CD8-positive, alpha-beta memory T cell (primary cell): ENCODE results near the gene TMEM30A. TPM values are rescaled to one million over a fixed set of nuclear protein-coding genes. Genes with fewer than 3 reads are reported as not detected.

ENCODE experiments used
- CTCF ChIA-PET: fragments of 350-600 bp; sonication (Branson Sonifier 250); formaldehyde crosslinking; loops from one replicate; lab custom pipeline; 2021; ENCODE audit warnings: antibody characterized with exemption; lab: Charles Lee
- POLR2A ChIA-PET: fragments of 350-600 bp; sonication (Branson Sonifier 250); formaldehyde crosslinking; loops from one replicate; lab custom pipeline; 2021; ENCODE audit warnings: antibody characterized with exemption; lab: Charles Lee
- DNase-seq, 5 donors: peaks; one replicate each; pipeline versions ENCODE4 v3.0.0 to v3.0.0-alpha.2; 2020 to 2022; ENCODE audit warnings: mixed read lengths in 1 of 5
- H3K27ac ChIP-seq: one replicate; pipeline ENCODE4 v1.7.0; 2013; ENCODE audit warnings: low read depth, mild to moderate bottlenecking, low read length, moderate library complexity
- H3K27me3 ChIP-seq: 2 replicates; pipeline ENCODE4 v1.7.0; 2013; ENCODE audit warnings: low read length, mild to moderate bottlenecking; ENCODE audit not compliant: insufficient read depth, poor library complexity, severe bottlenecking
- H3K36me3 ChIP-seq: 2 replicates; pipeline ENCODE4 v1.7.0; 2013; ENCODE audit warnings: mild to moderate bottlenecking, low read length, moderate library complexity; ENCODE audit not compliant: insufficient read depth
- H3K4me1 ChIP-seq: 2 replicates; pipeline ENCODE4 v1.7.0; 2013; ENCODE audit warnings: mild to moderate bottlenecking, low read length, moderate library complexity; ENCODE audit not compliant: insufficient read depth
- H3K4me3 ChIP-seq: 2 replicates; pipeline ENCODE4 v1.7.0; 2013; ENCODE audit warnings: mild to moderate bottlenecking, low read length
- H3K9me3 ChIP-seq: 2 replicates; pipeline ENCODE4 v1.7.0; 2013; ENCODE audit warnings: mild to moderate bottlenecking, low read length
- H3K27ac Mint-ChIP-seq, 8 donors: one replicate each; pipeline ENCODE4 v1.8.0; 2020 to 2021; ENCODE audit warnings: mixed read lengths in 8 of 8, mild to moderate bottlenecking in 6 of 8, inconsistent platforms in 3 of 8, moderate library complexity in 3 of 8
- H3K27me3 Mint-ChIP-seq, 2 donors: one replicate each; pipeline ENCODE4 v1.8.0; 2020 to 2021; ENCODE audit warnings: mixed read lengths in 2 of 2, mild to moderate bottlenecking in 1 of 2, moderate library complexity in 1 of 2
- H3K36me3 Mint-ChIP-seq, 3 donors: one replicate each; pipeline ENCODE4 v1.8.0; 2020 to 2021; ENCODE audit warnings: mixed read lengths in 3 of 3, inconsistent platforms in 1 of 3, mild to moderate bottlenecking in 1 of 3
- H3K4me1 Mint-ChIP-seq, 3 donors: one replicate each; pipeline ENCODE4 v1.8.0; 2020 to 2021; ENCODE audit warnings: mixed read lengths in 3 of 3, inconsistent platforms in 1 of 3, mild to moderate bottlenecking in 1 of 3
- H3K4me3 Mint-ChIP-seq, 7 donors: one replicate each; pipeline ENCODE4 v1.8.0; 2020 to 2021; ENCODE audit warnings: mixed read lengths in 7 of 7, mild to moderate bottlenecking in 6 of 7, moderate library complexity in 4 of 7, inconsistent platforms in 2 of 7
- H3K9me3 Mint-ChIP-seq, 5 donors: one replicate each; pipeline ENCODE4 v1.8.0; 2020 to 2022; ENCODE audit warnings: mixed read lengths in 5 of 5, mild to moderate bottlenecking in 3 of 5, moderate library complexity in 2 of 5, inconsistent platforms in 1 of 5
- polyA plus RNA-seq: library from polyadenylated mRNA; unstranded; fragments of 300-500 nt; fragmentation: Illumina TruSeq; gene quantifications from one replicate; pipeline ENCODE4 v1.2.3, GENCODE V29; 2021
- total RNA-seq, 2 experiments: library from RNA; stranded (reverse); gene quantifications; one replicate each; pipeline ENCODE4 v1.2.3, GENCODE V29; 2021

The TMEM30A gene
- total and polyA plus RNA-seq, 3 experiments from 2014 or later, result 54.8 to 61.8 (median 56.3) TPM

DNA sequence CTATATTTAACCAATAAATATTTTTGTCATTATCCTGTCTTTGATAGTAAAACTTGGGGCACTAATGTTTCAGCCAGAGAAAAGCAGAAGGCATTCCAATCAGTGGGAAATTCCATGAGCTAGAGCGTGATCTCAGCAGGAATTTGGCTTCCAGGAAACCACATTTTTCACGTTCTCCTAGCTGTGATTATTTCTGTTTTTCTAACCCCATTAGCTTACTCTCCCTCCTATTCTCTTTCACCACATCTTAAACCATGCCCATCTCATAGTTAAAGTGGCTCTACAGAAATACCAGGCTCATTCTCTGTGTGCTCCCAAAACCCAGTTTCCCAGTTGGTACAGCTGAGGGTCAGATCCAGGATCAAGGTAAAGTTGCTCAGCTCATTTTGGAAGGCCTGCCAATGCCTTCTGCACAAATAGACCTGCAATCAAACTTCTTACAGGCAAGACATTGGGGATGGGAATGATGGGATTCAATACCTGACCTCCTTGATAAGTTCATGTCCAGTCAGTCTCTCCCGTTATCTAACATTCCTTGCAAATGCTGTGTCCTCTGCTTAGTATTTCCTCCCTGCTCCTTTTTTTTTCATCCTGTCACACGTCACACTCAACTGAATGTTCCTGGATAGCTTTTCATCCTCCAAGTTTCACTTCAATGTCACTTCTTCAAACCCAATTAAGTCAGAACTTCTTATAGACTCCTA lies 33.1 kb upstream of the TMEM30A start:
- Histone ChIP-seq H3K4me1 (no peaks in the 10 kb centered on the region), H3K27me3 (no peaks in the 10 kb centered on the region), H3K9me3 (no peaks in the 10 kb centered on the region), H3K4me3 (no peak overlapping the region), H3K27ac (no peak overlapping the region), H3K36me3 (no peaks in the 10 kb centered on the region)
- H3K4me1 Mint-ChIP-seq, result no peaks in the 10 kb centered on the region
- POLR2A ChIA-PET, result no interaction called here
- peaks cover 0 to 2% (median 0%) of the 10 kb centered on the region in 3 donors for H3K36me3 Mint-ChIP-seq
- H3K4me3 Mint-ChIP-seq, result no peak overlapping the region
- H3K27ac Mint-ChIP-seq, result no peak overlapping the region
- CTCF ChIA-PET, result interaction anchor here (1.3 kb wide), 1 partner anchor 9 kb away, joined by 4 read pairs; no protein-coding TSS in a partner anchor
- H3K9me3 Mint-ChIP-seq, result no peaks in the 10 kb centered on the region
- DNase-seq, result no peak
- peaks cover 8 to 69% of the 10 kb centered on the region in 2 donors for H3K27me3 Mint-ChIP-seq

DNA sequence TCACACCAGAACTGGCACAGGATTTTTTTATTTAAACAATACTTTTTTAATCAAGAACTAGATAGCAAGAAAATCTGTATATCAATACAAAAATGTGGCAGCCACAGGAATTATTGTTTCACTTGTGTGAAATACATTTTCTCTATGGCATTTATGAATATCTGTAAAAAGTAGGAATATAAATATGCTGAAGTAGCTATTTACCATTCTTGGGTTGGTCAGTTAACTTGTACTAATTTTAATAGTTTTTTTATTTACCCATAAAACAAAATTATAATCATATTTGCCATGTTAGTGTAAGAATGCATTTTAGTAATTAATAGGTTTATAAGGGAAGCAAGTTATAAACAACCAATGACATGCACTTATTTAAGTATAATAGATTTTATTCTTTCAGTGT lies 31.4 kb upstream of the TMEM30A start:
- DNase-seq, result no peak
- Mint-ChIP-seq H3K4me1 (no peaks in the 10 kb centered on the region), H3K9me3 (no peaks in the 10 kb centered on the region), H3K4me3 (no peak overlapping the region), H3K36me3 (peaks cover 0 to 2% (median 0%) of the 10 kb centered on the region in 3 donors), H3K27ac (no peak overlapping the region), H3K27me3 (peaks cover 7 to 69% of the 10 kb centered on the region in 2 donors)
- H3K36me3 ChIP-seq, result no peaks in the 10 kb centered on the region
- ChIA-PET POLR2A (no interaction called here), CTCF (no interaction called here)
- H3K4me1 ChIP-seq, result no peaks in the 10 kb centered on the region
- H3K27ac ChIP-seq, result no peak overlapping the region
- no peaks in the 10 kb centered on the region for H3K27me3 ChIP-seq
- H3K9me3 ChIP-seq, result no peaks in the 10 kb centered on the region
- no peak overlapping the region for H3K4me3 ChIP-seq

DNA sequence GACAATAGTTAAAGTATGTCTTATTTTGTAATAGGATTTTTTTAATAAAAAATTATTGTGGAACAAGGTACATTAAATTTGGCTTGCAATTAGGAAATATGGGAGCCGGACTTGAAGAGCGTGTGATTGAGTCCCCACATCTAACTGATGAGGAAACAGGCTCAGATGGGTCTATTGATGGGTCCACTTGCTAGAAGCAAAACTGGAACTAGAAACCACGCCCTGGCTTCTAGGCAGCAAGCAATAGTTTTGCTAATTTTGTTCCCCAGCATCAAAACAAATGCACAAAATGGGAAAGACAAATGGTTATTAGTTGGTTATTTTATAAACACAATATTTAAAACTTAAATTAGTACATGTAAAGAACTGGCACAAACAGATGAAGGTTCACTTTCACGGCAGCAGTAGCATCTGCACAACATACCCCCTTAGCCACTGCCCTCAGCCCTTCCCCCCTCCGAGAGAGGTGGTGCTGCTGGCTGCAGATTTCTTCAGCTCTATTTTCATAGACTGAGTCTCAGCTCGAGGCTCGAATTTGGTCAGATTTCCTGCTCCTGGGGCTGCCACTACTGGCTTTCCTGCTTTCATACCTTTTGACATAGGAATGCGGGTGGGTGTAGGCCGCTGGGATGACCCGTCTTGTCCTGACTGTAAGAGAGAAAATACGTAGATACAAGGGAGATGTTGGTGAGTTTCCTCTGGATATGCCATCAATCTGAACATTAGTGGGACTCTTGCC lies 23.8 kb upstream of the TMEM30A start:
- no peaks in the 10 kb centered on the region for H3K9me3 Mint-ChIP-seq
- no peak overlapping the region for H3K4me3 ChIP-seq
- H3K4me3 Mint-ChIP-seq, result no peak overlapping the region
- DNase-seq, result no peak
- POLR2A ChIA-PET, result no interaction called here
- H3K27ac Mint-ChIP-seq, result no peak overlapping the region
- H3K27me3 Mint-ChIP-seq, result peaks cover 8 to 47% of the 10 kb centered on the region in 2 donors
- H3K36me3 Mint-ChIP-seq, result no peaks in the 10 kb centered on the region
- no peaks in the 10 kb centered on the region for H3K4me1 ChIP-seq
- H3K9me3 ChIP-seq, result no peaks in the 10 kb centered on the region
- H3K36me3 ChIP-seq, result no peaks in the 10 kb centered on the region
- H3K27ac ChIP-seq, result no peak overlapping the region
- CTCF ChIA-PET, result interaction anchor here (1.1 kb wide), 1 partner anchor 11 kb away, joined by 3 read pairs; no protein-coding TSS in a partner anchor
- no peaks in the 10 kb centered on the region for H3K4me1 Mint-ChIP-seq
- peaks cover 4% of the 10 kb centered on the region for H3K27me3 ChIP-seq

DNA sequence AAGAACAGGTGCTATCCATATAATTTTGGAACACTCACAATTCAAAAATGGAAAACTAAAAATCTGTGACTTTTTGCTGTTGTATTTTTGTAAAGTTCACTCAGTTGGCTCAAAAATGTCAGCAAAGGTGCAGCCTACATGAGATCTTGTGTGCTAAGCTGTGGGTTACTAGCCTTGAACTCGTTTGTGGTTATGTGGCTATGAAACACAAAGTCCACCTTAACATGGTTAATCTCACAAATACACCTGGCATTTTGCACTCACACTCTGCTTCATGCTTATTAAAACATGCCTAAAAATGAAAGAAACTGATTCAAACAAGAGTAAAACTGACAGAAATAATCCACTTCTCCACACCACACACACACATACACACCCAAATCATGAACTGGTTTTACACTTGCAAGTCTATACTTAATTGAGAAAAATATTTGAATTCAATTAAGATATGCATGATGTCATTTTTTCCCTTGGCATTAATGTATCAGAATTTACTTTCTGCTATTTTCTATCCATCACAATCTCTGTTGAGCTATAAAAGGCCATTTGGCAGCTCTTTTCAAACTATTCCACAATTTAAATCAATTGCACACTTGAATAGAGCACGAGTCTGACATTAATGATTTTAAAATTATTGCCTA lies 22.9 kb upstream of the TMEM30A start:
- CTCF ChIA-PET, result interaction anchor here (1.1 kb wide), 1 partner anchor 10 kb away, joined by 3 read pairs; no protein-coding TSS in a partner anchor

DNA sequence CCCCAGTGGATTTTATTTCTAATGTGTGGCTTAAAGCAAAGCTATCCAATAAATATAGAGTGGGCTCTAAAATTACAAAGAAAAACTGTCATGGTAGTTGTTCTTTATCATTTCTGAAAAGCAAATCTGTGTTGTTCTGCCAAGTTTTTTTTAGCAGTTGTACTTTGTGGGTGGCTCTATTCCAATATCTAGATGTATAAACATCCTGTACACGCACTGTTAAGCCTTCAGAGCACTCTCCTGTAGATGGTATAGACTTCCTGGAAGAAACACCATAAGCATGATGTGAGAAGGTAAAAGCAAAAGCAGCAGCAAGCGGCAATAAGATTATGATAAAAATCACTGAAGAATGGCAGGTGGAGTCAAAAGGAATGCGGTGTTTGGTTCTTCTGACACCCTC lies 21.5 kb upstream of the TMEM30A start:
- Histone ChIP-seq H3K9me3 (no peaks in the 10 kb centered on the region), H3K27me3 (peaks cover 4% of the 10 kb centered on the region), H3K27ac (no peak overlapping the region), H3K4me3 (no peak overlapping the region), H3K4me1 (no peaks in the 10 kb centered on the region), H3K36me3 (no peaks in the 10 kb centered on the region)
- Mint-ChIP-seq H3K4me1 (no peaks in the 10 kb centered on the region), H3K4me3 (no peak overlapping the region), H3K27ac (no peak overlapping the region), H3K27me3 (peaks cover 4 to 30% of the 10 kb centered on the region in 2 donors), H3K36me3 (no peaks in the 10 kb centered on the region), H3K9me3 (no peaks in the 10 kb centered on the region)
- ChIA-PET POLR2A (no interaction called here), CTCF (no interaction called here)
- no peak for DNase-seq

More for the DNA sequence above, 22.9 kb upstream of the TMEM30A start:
- Mint-ChIP-seq H3K27ac (no peak overlapping the region), H3K36me3 (no peaks in the 10 kb centered on the region), H3K27me3 (peaks cover 5 to 37% of the 10 kb centered on the region in 2 donors), H3K9me3 (no peaks in the 10 kb centered on the region), H3K4me3 (no peak overlapping the region), H3K4me1 (no peaks in the 10 kb centered on the region)
- Histone ChIP-seq H3K9me3 (no peaks in the 10 kb centered on the region), H3K27ac (no peak overlapping the region), H3K27me3 (peaks cover 4% of the 10 kb centered on the region), H3K36me3 (no peaks in the 10 kb centered on the region), H3K4me1 (no peaks in the 10 kb centered on the region), H3K4me3 (no peak overlapping the region)
- no peak for DNase-seq
- POLR2A ChIA-PET, result no interaction called here

DNA sequence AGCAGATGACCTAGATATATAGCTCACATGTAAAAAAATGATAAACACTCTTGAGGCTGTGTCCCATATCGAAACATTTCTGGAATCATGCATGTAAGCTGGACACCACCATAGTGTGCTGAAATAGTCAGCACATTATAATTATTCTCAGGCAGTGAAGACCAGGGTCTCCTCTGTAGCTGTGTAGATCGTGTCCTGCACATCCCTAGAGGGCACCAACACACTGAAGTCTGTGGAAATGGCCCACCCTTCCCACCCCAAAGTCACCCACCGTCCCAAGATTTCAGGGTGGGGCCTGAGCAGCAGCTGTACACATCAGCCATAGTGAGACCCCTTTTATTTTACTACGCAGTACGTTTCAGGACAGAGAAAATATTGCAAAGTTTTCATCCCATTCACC lies 21.0 kb upstream of the TMEM30A start:
- Histone ChIP-seq H3K4me3 (no peak overlapping the region), H3K36me3 (no peaks in the 10 kb centered on the region), H3K9me3 (no peaks in the 10 kb centered on the region), H3K27ac (no peak overlapping the region), H3K27me3 (peaks cover 4% of the 10 kb centered on the region), H3K4me1 (no peaks in the 10 kb centered on the region)
- H3K4me3 Mint-ChIP-seq, result no peak overlapping the region
- DNase-seq, result no peak
- CTCF ChIA-PET, result no interaction called here
- no peaks in the 10 kb centered on the region for H3K4me1 Mint-ChIP-seq
- H3K9me3 Mint-ChIP-seq, result no peaks in the 10 kb centered on the region
- H3K27ac Mint-ChIP-seq, result no peak overlapping the region
- H3K36me3 Mint-ChIP-seq, result no peaks in the 10 kb centered on the region
- POLR2A ChIA-PET, result no interaction called here
- peaks cover 4 to 30% of the 10 kb centered on the region in 2 donors for H3K27me3 Mint-ChIP-seq

DNA sequence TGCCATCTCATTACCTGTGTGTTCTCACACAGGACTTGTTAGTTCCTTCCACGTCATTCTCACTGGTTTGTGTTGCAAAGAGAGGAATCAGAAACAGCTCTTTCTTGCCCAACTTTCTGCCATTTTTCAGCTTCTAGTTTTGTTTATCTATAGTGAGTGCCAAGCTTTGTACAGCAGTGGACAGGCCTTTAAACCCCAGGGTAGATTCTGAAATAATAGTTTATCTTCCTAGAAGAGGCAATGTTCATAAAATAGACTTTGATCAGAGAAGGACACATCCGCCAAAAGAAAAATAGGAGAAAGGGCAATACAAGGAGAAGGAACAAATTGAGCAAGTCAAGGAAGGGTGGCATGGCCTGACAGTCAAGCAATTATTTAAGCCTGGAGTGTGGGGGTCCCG lies 17.7 kb upstream of the TMEM30A start:
- CTCF ChIA-PET, result interaction anchor here (1.2 kb wide), 1 partner anchor 9 kb away, joined by 3 read pairs; no protein-coding TSS in a partner anchor
- H3K4me3 Mint-ChIP-seq, result no peak overlapping the region
- no peak overlapping the region for H3K27ac Mint-ChIP-seq
- POLR2A ChIA-PET, result no interaction called here
- H3K4me1 Mint-ChIP-seq, result no peaks in the 10 kb centered on the region
- Histone ChIP-seq H3K4me1 (no peaks in the 10 kb centered on the region), H3K27ac (no peak overlapping the region), H3K27me3 (no peaks in the 10 kb centered on the region), H3K9me3 (no peaks in the 10 kb centered on the region), H3K4me3 (no peak overlapping the region), H3K36me3 (no peaks in the 10 kb centered on the region)
- no peak for DNase-seq
- no peaks in the 10 kb centered on the region for H3K36me3 Mint-ChIP-seq
- no peaks in the 10 kb centered on the region for H3K9me3 Mint-ChIP-seq
- peaks cover 4 to 22% of the 10 kb centered on the region in 2 donors for H3K27me3 Mint-ChIP-seq

DNA sequence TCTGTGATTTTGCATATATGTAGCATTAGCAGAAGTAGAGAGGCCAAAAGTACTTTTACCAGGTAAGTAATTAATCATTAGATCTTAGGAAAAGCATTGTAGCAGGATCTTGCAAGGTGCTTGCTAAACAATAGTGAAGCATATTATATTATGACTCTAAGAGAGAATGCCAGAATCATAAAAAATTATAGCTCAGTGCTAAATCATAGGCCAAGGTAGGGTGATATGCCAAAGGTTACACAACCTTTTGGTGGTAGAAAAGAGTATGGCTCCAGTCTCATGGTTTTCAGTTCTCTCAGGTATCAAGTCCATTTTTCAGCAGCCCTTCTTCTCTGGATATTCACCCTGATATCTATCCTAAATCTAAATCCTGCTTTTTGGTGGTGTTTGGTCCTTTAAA lies 16.9 kb upstream of the TMEM30A start:
- H3K4me3 Mint-ChIP-seq, result no peak overlapping the region
- Histone ChIP-seq H3K27me3 (no peaks in the 10 kb centered on the region), H3K9me3 (no peaks in the 10 kb centered on the region), H3K4me1 (no peaks in the 10 kb centered on the region), H3K36me3 (no peaks in the 10 kb centered on the region), H3K4me3 (no peak overlapping the region), H3K27ac (no peak overlapping the region)
- ChIA-PET CTCF (interaction anchor here (1.2 kb wide), 1 partner anchor 10 kb away, joined by 3 read pairs; no protein-coding TSS in a partner anchor), POLR2A (no interaction called here)
- no peak overlapping the region for H3K27ac Mint-ChIP-seq
- no peak for DNase-seq
- H3K36me3 Mint-ChIP-seq, result no peaks in the 10 kb centered on the region
- no peaks in the 10 kb centered on the region for H3K9me3 Mint-ChIP-seq
- peaks cover 4 to 18% of the 10 kb centered on the region in 2 donors for H3K27me3 Mint-ChIP-seq
- H3K4me1 Mint-ChIP-seq, result no peaks in the 10 kb centered on the region
